Glutamatergic neuron (in vitro differentiated cells): Measurements from ENCODE around the gene AATK. TPM values are rescaled to one million over a fixed set of nuclear protein-coding genes. Genes with fewer than 3 reads are reported as not detected.

Experiments used
- DNase-seq: peaks from one replicate; pipeline ENCODE4 v3.0.0; 2022
- H3K27ac Mint-ChIP-seq: one replicate; pipeline ENCODE4 v1.8.0; 2020; ENCODE audit warnings: mild to moderate bottlenecking, mixed read lengths, inconsistent platforms; ENCODE audit not compliant: unreplicated experiment
- H3K27me3 Mint-ChIP-seq: one replicate; pipeline ENCODE4 v1.8.0; 2020; ENCODE audit warnings: mild to moderate bottlenecking, moderate library complexity, mixed read lengths, inconsistent platforms; ENCODE audit not compliant: unreplicated experiment
- H3K36me3 Mint-ChIP-seq: one replicate; pipeline ENCODE4 v1.8.0; 2020; ENCODE audit warnings: mild to moderate bottlenecking, mixed read lengths, inconsistent platforms; ENCODE audit not compliant: unreplicated experiment
- H3K4me1 Mint-ChIP-seq: one replicate; pipeline ENCODE4 v1.8.0; 2020; ENCODE audit warnings: mild to moderate bottlenecking, low read depth, mixed read lengths, inconsistent platforms; ENCODE audit not compliant: unreplicated experiment
- H3K4me3 Mint-ChIP-seq: one replicate; pipeline ENCODE4 v1.8.0; 2020; ENCODE audit warnings: mild to moderate bottlenecking, mixed read lengths, inconsistent platforms; ENCODE audit not compliant: unreplicated experiment
- H3K9me3 Mint-ChIP-seq: one replicate; pipeline ENCODE4 v1.8.0; 2020; ENCODE audit warnings: mild to moderate bottlenecking, moderate library complexity, mixed read lengths, inconsistent platforms; ENCODE audit not compliant: unreplicated experiment
- total RNA-seq: library from RNA; stranded (reverse); fragmentation: NEBNext Ultra II Directional; extraction: Animal tissue kit (Norgen Biotek cat#: 25700); gene quantifications from one replicate; pipeline ENCODE4 v1.2.1, GENCODE V29; 2021; ENCODE audit not compliant: unreplicated experiment
- TF ChIP-seq, protein P1 (sequence below): fragments of 200-600 bp; sonication (generic); IDR thresholded peaks from one replicate; pipeline ENCODE4 v1.5.0; 2021; ENCODE audit not compliant: partially characterized antibody, unreplicated experiment

Gene AATK
- total RNA-seq, 1 donor from 2014 or later: 27.0 TPM

GRCh38 chr17:81110488-81111040 is 55.5 kb downstream of the AATK start:
- DNase-seq: no peak
- peaks cover 13% of the 10 kb centered on the region for H3K9me3 Mint-ChIP-seq
- H3K27ac Mint-ChIP-seq: no peak overlapping the region
- H3K36me3 Mint-ChIP-seq: no peaks in the 10 kb centered on the region
- TF ChIP-seq, protein P1, sequence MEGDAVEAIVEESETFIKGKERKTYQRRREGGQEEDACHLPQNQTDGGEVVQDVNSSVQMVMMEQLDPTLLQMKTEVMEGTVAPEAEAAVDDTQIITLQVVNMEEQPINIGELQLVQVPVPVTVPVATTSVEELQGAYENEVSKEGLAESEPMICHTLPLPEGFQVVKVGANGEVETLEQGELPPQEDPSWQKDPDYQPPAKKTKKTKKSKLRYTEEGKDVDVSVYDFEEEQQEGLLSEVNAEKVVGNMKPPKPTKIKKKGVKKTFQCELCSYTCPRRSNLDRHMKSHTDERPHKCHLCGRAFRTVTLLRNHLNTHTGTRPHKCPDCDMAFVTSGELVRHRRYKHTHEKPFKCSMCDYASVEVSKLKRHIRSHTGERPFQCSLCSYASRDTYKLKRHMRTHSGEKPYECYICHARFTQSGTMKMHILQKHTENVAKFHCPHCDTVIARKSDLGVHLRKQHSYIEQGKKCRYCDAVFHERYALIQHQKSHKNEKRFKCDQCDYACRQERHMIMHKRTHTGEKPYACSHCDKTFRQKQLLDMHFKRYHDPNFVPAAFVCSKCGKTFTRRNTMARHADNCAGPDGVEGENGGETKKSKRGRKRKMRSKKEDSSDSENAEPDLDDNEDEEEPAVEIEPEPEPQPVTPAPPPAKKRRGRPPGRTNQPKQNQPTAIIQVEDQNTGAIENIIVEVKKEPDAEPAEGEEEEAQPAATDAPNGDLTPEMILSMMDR: no peak
- H3K4me1 Mint-ChIP-seq: peaks cover 14% of the 10 kb centered on the region
- peaks cover 6% of the 10 kb centered on the region for H3K27me3 Mint-ChIP-seq
- no peak overlapping the region for H3K4me3 Mint-ChIP-seq

- no peak for DNase-seq
- Mint-ChIP-seq H3K27me3 (peaks cover 9% of the 10 kb centered on the region), H3K9me3 (peaks cover 12% of the 10 kb centered on the region), H3K27ac (no peak overlapping the region), H3K4me1 (peaks cover 12% of the 10 kb centered on the region), H3K4me3 (no peak overlapping the region), H3K36me3 (no peaks in the 10 kb centered on the region)
- TF ChIP-seq, protein P1: no peak
These were observed 56.1 kb downstream of the AATK start for GRCh38 chr17:81109957-81110356.

DNA sequence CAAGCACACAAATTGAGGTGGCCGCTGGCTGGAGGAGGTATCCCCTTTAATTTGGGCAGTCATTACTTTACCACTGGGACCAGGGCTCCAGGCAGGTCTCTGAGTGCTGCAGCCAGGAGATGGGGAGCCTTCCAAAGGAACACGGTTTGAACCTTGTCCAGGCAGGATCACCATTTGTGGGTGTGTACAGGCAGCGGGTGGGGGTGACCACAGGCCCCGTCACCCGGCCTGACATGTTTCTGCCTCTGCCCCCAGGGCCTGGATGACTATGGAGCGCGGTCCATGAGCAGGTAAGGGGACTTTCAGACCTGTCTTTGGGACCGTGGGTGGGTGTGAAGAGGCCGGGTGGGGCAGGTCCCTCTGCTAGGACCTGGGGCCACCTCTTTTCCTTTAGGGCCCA is 57.8 kb downstream of the AATK start:
- TF ChIP-seq, protein P1: no peak
- peaks cover 9% of the 10 kb centered on the region for H3K4me1 Mint-ChIP-seq
- H3K36me3 Mint-ChIP-seq: no peaks in the 10 kb centered on the region
- H3K9me3 Mint-ChIP-seq: peaks cover 11% of the 10 kb centered on the region
- DNase-seq: no peak
- H3K27me3 Mint-ChIP-seq: peaks cover 7% of the 10 kb centered on the region
- H3K4me3 Mint-ChIP-seq: no peak overlapping the region
- H3K27ac Mint-ChIP-seq: no peak overlapping the region

GRCh38 chr17:81106716-81107115 is 59.3 kb downstream of the AATK start:
- no peak for DNase-seq
- Mint-ChIP-seq H3K27me3 (peaks cover 7% of the 10 kb centered on the region), H3K27ac (no peak overlapping the region), H3K4me3 (no peak overlapping the region), H3K4me1 (peaks cover 10% of the 10 kb centered on the region), H3K36me3 (no peaks in the 10 kb centered on the region), H3K9me3 (peaks cover 11% of the 10 kb centered on the region)
- TF ChIP-seq, protein P1: no peak

DNA sequence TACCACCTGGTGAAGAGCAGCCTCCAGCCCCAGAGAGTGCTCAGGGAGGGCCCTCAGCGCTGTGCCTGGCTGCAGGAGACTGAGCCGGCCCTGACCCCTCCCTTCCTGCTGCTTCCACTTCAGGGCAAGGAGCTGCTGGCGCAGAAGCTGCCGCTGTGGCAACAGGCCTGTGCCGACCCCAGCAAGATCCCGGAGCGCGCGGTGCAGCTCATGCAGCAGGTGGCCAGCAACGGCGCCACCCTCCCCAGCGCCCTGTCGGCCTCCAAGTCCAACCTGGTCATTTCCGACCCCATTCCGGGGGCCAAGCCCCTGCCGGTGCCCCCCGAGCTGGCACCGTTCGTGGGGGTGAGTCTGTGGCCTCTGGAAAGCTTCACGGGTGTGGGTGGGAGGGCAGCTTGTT is 62.6 kb downstream of the AATK start:
- Mint-ChIP-seq H3K27ac (no peak overlapping the region), H3K36me3 (no peaks in the 10 kb centered on the region), H3K9me3 (peaks cover 9% of the 10 kb centered on the region), H3K4me1 (peaks cover 11% of the 10 kb centered on the region), H3K4me3 (no peak overlapping the region), H3K27me3 (peaks cover 8% of the 10 kb centered on the region)
- DNase-seq: no peak
- TF ChIP-seq, protein P1: no peak
